Stomach (tissue), 9 donors: ENCODE results near the gene RBPMS2. TPM values are rescaled to one million over a fixed set of nuclear protein-coding genes. Genes with fewer than 3 reads are reported as not detected.

Experiments
- DNase-seq, 2 donors: peaks; one replicate each; pipeline versions ENCODE4 v3.0.0 to v3.0.0-alpha.2; 2013 to 2019
- H3K27ac ChIP-seq, 5 donors: fragments of 200-600 bp in 4 of 5; sonication (generic) in 4 of 5; one replicate each; pipeline ENCODE4 v1.5.1; 2013 to 2019; ENCODE audit warnings: mild to moderate bottlenecking in 1 of 5, moderate library complexity in 1 of 5
- H3K27me3 ChIP-seq, 3 donors: fragments of 200-600 bp; sonication (generic); one replicate each; pipeline ENCODE4 v1.5.1; 2017 to 2019; ENCODE audit warnings: mixed run types in 1 of 3
- H3K36me3 ChIP-seq, 4 donors: fragments of 200-600 bp; sonication (generic); 1 replicate in 3 of 4; 2 replicates in 1 of 4; pipeline ENCODE4 v1.5.1; 2016 to 2019
- H3K4me1 ChIP-seq, 4 donors: fragments of 200-600 bp; sonication (generic); one replicate each; pipeline ENCODE4 v1.5.1; 2016 to 2019
- H3K4me3 ChIP-seq, 4 donors: fragments of 200-600 bp; sonication (generic) in 3 of 4; one replicate each; pipeline ENCODE4 v1.5.1; 2016 to 2019; ENCODE audit warnings: mild to moderate bottlenecking in 1 of 4
- H3K9me3 ChIP-seq, 4 donors: fragments of 200-600 bp; sonication (generic); one replicate each; pipeline ENCODE4 v1.5.1; 2016 to 2019
- CTCF ChIP-seq, 7 experiments: fragments of 450-650 bp in 4 of 7; fragments of 200-600 bp in 3 of 7; sonication (generic) in 3 of 7; IDR thresholded peaks; one replicate each; pipeline ENCODE4 v1.5.1; 2016 to 2019; ENCODE audit warnings: antibody characterized with exemption in 7 of 7, control low read depth in 2 of 7, mild to moderate bottlenecking in 1 of 7
- EP300 ChIP-seq: sonication (generic); formaldehyde crosslinking; IDR thresholded peaks from one replicate; pipeline ENCODE4 v1.6.1; 2017; ENCODE audit warnings: antibody characterized with exemption
- POLR2A ChIP-seq, 4 donors: fragments of 450-650 bp; IDR thresholded peaks; one replicate each; pipeline ENCODE4 v1.6.1; 2016; ENCODE audit warnings: antibody characterized with exemption in 4 of 4, control low read depth in 2 of 4, mild to moderate bottlenecking in 1 of 4, moderate library complexity in 1 of 4
- POLR2AphosphoS5 ChIP-seq, 3 donors: sonication (generic); formaldehyde crosslinking; IDR thresholded peaks; one replicate each; pipeline ENCODE4 v1.6.1; 2016; ENCODE audit warnings: antibody characterized with exemption in 3 of 3
- WGBS, 5 donors: extraction: QIAGEN DNeasy Blood & Tissue Kit in 3 of 5; methylation state at CpG; one replicate each; pipeline versions ENCODE4 v1.1.5 to v1.1.7; 2013 to 2018; 5-methylcytosine and 5-hydroxymethylcytosine counted together
- intact Hi-C: fragments of 100-400 bp; cut with DNase I; formaldehyde crosslinking; loops from one replicate; pipeline ENCODE4 v1.15.1; 2023; ENCODE audit warnings: low total_unique reads
- polyA plus RNA-seq, 3 donors: library from polyadenylated mRNA; stranded (reverse); fragments of 200-250 nt; gene quantifications; one replicate each; pipeline ENCODE4 v1.2.3, GENCODE V29; 2013
- total RNA-seq, 5 donors: library from RNA; depleted of rRNA; stranded (reverse); fragments of >200 nt; gene quantifications; one replicate each; pipeline versions ENCODE4 v1.1.0 to v1.2.3, GENCODE V29; 2014 to 2016
- donor health status: healthy with polysubstance abuse.
- donor health status: Bipolar disorder and iron deficiency.
- donor health status: healthy.

Gene RBPMS2
- total and polyA plus RNA-seq, 8 donors, result 2.3 to 38.8 (median 9.1) TPM

- Histone ChIP-seq H3K4me3 (no peak overlapping the region), H3K9me3 (no peaks in the 10 kb centered on the region), H3K27me3 (peaks cover 0 to 11% (median 9%) of the 10 kb centered on the region in 3 donors), H3K36me3 (no peaks in the 10 kb centered on the region), H3K4me1 (peaks cover 9 to 16% (median 12%) of the 10 kb centered on the region in 4 donors), H3K27ac (no peak overlapping the region)
- no peak for DNase-seq
- intact Hi-C loops, result no loop called here
- TF ChIP-seq CTCF (IDR thresholded peaks at IDR 0.05) (no peak), POLR2AphosphoS5 (IDR thresholded peaks at IDR 0.05) (no peak), EP300 (no peak), POLR2A (IDR thresholded peaks at IDR 0.05) (no peak)
- WGBS, 5 donors, result 71 to 79% (median 75%) methylated on average over 8 of the region's 8 CpGs
Observed at GRCh38 chr15:64780600-64781156, 5.3 kb upstream of the RBPMS2 start.

GRCh38 chr15:64779630-64780029 is 4.2 kb upstream of the RBPMS2 start:
- DNase-seq, result no peak
- no peaks in the 10 kb centered on the region for H3K9me3 ChIP-seq
- peaks cover 0 to 19% (median 16%) of the 10 kb centered on the region in 3 donors for H3K27me3 ChIP-seq
- intact Hi-C loops, result no loop called here
- peaks cover 9 to 16% (median 13%) of the 10 kb centered on the region in 4 donors for H3K4me1 ChIP-seq
- TF ChIP-seq POLR2AphosphoS5 (IDR thresholded peaks at IDR 0.05) (no peak), POLR2A (IDR thresholded peaks at IDR 0.05) (no peak), EP300 (no peak), CTCF (IDR thresholded peaks at IDR 0.05) (no peak)
- 94 to 100% (median 100%) methylated on average over 1 of the region's 1 CpG for WGBS, 5 donors
- no peak overlapping the region for H3K27ac ChIP-seq
- H3K36me3 ChIP-seq, result no peaks in the 10 kb centered on the region
- no peak overlapping the region for H3K4me3 ChIP-seq

- Histone ChIP-seq H3K36me3 (no peaks in the 10 kb centered on the region), H3K9me3 (no peaks in the 10 kb centered on the region), H3K27ac (no peak overlapping the region), H3K4me1 (peaks cover 9 to 17% (median 13%) of the 10 kb centered on the region in 4 donors), H3K4me3 (no peak overlapping the region), H3K27me3 (peaks cover 0 to 25% (median 23%) of the 10 kb centered on the region in 3 donors)
- TF ChIP-seq EP300 (no peak), POLR2AphosphoS5 (IDR thresholded peaks at IDR 0.05) (no peak), POLR2A (IDR thresholded peaks at IDR 0.05) (no peak), CTCF (IDR thresholded peaks at IDR 0.05) (no peak)
- no peak for DNase-seq
- intact Hi-C loops, result no loop called here
- 57 to 74% (median 70%) methylated on average over 2 of the region's 2 CpGs for WGBS, 5 donors
Observed at GRCh38 chr15:64779024-64779423, 3.6 kb upstream of the RBPMS2 start.

- no peaks in the 10 kb centered on the region for H3K9me3 ChIP-seq
- intact Hi-C loops, result no loop called here
- H3K4me3 ChIP-seq, result peak overlapping the region; percentile 72 to 80 (median 78)
- H3K27me3 ChIP-seq, result peaks cover 0 to 37% (median 24%) of the 10 kb centered on the region in 3 donors
- H3K27ac ChIP-seq, result peak overlapping the region in 4 of 5 donors; percentile 82 to 92 (median 85)
- DNase-seq, result no peak
- H3K4me1 ChIP-seq, result peaks cover 9 to 35% (median 22%) of the 10 kb centered on the region in 4 donors
- WGBS, 5 donors, result 40 to 53% (median 44%) methylated on average over 25 of the region's 25 CpGs
- no peak for TF ChIP-seq EP300
- TF ChIP-seq POLR2AphosphoS5 (IDR thresholded peaks at IDR 0.05), result no peak
- TF ChIP-seq CTCF (IDR thresholded peaks at IDR 0.05), result no peak
- TF ChIP-seq POLR2A (IDR thresholded peaks at IDR 0.05), result no peak
- H3K36me3 ChIP-seq, result no peaks in the 10 kb centered on the region
Observed at GRCh38 chr15:64776402-64776786, 1.0 kb upstream of the RBPMS2 start.
